Measurements from ENCODE around the gene FAM167B. TPM values are rescaled to one million over a fixed set of nuclear protein-coding genes. Genes with fewer than 3 reads are reported as not detected.
"Not testable (repeated sequence)": the region's sequence is repeated elsewhere in the genome, so short reads cannot be mapped to it uniquely, and the experiment has no call there.

FAM167B gene
- total and polyA plus RNA-seq, 9 donors: 1.5 to 7.8 (median 3.2) TPM; not detected in 1

DNA sequence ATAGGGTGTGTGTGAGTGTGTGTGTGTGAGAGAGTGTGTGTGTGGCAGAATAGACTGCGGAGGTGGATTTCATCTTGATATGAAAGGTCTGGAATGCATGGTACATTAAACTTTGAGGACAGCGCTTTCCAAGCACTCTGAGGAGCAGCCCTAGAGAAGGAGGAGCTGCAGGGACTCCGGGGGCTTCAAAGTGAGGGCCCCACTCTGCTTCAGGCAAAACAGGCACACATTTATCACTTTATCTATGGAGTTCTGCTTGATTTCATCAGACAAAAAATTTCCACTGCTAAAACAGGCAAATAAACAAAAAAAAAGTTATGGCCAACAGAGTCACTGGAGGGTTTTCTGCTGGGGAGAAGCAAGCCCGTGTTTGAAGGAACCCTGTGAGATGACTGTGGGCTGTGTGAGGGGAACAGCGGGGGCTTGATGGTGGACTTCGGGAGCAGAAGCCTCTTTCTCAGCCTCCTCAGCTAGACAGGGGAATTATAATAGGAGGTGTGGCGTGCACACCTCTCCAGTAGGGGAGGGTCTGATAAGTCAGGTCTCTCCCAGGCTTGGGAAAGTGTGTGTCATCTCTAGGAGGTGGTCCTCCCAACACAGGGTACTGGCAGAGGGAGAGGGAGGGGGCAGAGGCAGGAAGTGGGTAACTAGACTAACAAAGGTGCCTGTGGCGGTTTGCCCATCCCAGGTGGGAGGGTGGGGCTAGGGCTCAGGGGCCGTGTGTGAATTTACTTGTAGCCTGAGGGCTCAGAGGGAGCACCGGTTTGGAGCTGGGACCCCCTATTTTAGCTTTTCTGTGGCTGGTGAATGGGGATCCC is 26.6 kb downstream of the FAM167B start:
- Histone ChIP-seq H3K27ac (no peak overlapping the region), H3K36me3 (no peaks in the 10 kb centered on the region), H3K4me3 (no peak overlapping the region), H3K9me3 (no peaks in the 10 kb centered on the region), H3K27me3 (no peaks in the 10 kb centered on the region), H3K4me1 (ENCODE audit: insufficient read depth) (no peaks in the 10 kb centered on the region)
- WGBS, 3 donors: 56 to 65% (median 61%) methylated on average over 10 of the region's 10 CpGs
- intact Hi-C loops (cut with DNase I): no loop called here
- no peak for TF ChIP-seq POLR2A (IDR thresholded peaks at IDR 0.05)
- no peak for TF ChIP-seq CTCF (IDR thresholded peaks at IDR 0.05)
- no peak for TF ChIP-seq EP300 (IDR thresholded peaks at IDR 0.05)
- no peak for DNase-seq

DNA sequence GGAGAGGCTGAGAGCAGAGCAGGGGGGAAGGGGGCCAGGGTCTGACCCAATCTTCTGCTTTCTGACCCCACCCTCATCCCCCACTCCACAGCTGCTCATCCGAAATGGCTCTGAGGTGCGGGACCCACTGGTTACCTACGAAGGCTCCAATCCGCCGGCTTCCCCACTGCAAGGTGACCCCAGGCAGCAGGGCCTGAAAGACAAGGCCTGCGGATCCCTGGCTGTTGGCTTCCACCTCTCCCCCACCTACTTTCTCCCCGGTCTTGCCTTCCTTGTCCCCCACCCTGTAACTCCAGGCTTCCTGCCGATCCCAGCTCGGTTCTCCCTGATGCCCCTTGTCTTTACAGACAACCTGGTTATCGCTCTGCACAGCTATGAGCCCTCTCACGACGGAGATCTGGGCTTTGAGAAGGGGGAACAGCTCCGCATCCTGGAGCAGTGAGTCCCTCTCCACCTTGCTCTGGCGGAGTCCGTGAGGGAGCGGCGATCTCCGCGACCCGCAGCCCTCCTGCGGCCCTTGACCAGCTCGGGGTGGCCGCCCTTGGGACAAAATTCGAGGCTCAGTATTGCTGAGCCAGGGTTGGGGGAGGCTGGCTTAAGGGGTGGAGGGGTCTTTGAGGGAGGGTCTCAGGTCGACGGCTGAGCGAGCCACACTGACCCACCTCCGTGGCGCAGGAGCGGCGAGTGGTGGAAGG is 27.8 kb downstream of the FAM167B start:
- no peak for TF ChIP-seq EP300 (IDR thresholded peaks at IDR 0.05)
- TF ChIP-seq CTCF (IDR thresholded peaks at IDR 0.05): no peak
- TF ChIP-seq POLR2A (IDR thresholded peaks at IDR 0.05): no peak

DNA sequence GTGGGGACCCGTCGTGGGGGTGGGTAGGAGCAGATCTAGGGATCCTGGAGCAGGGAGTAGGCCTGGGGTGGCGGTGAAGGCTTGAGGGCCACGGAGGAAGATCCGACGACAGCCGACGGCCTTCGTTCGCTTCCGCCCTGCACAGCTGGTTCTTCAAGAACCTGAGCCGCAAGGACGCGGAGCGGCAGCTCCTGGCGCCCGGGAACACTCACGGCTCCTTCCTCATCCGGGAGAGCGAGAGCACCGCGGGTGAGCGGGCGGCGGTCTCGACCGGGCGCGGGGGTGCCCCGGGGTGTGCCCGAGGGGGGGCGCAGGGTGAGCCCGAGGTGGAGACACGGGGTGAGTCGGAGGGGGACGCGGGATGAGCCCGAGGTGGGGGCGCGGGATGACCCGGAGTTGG is 28.4 kb downstream of the FAM167B start:
- no peaks in the 10 kb centered on the region for H3K27me3 ChIP-seq
- no peak overlapping the region for H3K27ac ChIP-seq
- peak in 1 of 5 donors; percentile 57 for DNase-seq
- no peaks in the 10 kb centered on the region for H3K9me3 ChIP-seq
- 10 to 31% (median 20%) methylated on average over 14 to 41 of the region's 41 CpGs for WGBS, 3 donors
- TF ChIP-seq CTCF (IDR thresholded peaks at IDR 0.05): no peak
- TF ChIP-seq EP300 (IDR thresholded peaks at IDR 0.05): no peak
- no peak for TF ChIP-seq POLR2A (IDR thresholded peaks at IDR 0.05)
- no peak overlapping the region for H3K4me3 ChIP-seq
- no peaks in the 10 kb centered on the region for H3K36me3 ChIP-seq
- H3K4me1 ChIP-seq (ENCODE audit: insufficient read depth): no peaks in the 10 kb centered on the region
- intact Hi-C loops (cut with DNase I): no loop called here

More for the DNA sequence above, 27.8 kb downstream of the FAM167B start:
- Histone ChIP-seq H3K9me3 (no peaks in the 10 kb centered on the region), H3K36me3 (no peaks in the 10 kb centered on the region), H3K4me3 (no peak overlapping the region), H3K27ac (no peak overlapping the region), H3K4me1 (ENCODE audit: insufficient read depth) (no peaks in the 10 kb centered on the region), H3K27me3 (no peaks in the 10 kb centered on the region)
- no peak for DNase-seq
- intact Hi-C loops (cut with DNase I): no loop called here
- WGBS, 3 donors: 82 to 88% (median 83%) methylated on average over 31 of the region's 31 CpGs

GRCh38 chr1:32276032-32276782 is 29.2 kb downstream of the FAM167B start:
- TF ChIP-seq EP300 (IDR thresholded peaks at IDR 0.05): no peak
- no peak for TF ChIP-seq CTCF (IDR thresholded peaks at IDR 0.05)
- TF ChIP-seq POLR2A (IDR thresholded peaks at IDR 0.05): no peak
- Histone ChIP-seq H3K4me1 (ENCODE audit: insufficient read depth) (no peaks in the 10 kb centered on the region), H3K27ac (no peak overlapping the region), H3K4me3 (no peak overlapping the region), H3K36me3 (no peaks in the 10 kb centered on the region), H3K27me3 (no peaks in the 10 kb centered on the region), H3K9me3 (no peaks in the 10 kb centered on the region)
- intact Hi-C loops (cut with DNase I): no loop called here
- WGBS, 3 donors: 55 to 59% (median 58%) methylated on average over 30 of the region's 30 CpGs
- DNase-seq: no peak

GRCh38 chr1:32284777-32285176 is 37.8 kb downstream of the FAM167B start:
- intact Hi-C loops (cut with DNase I); H3K27me3 ChIP-seq; H3K4me1 ChIP-seq (ENCODE audit: insufficient read depth); H3K36me3 ChIP-seq; H3K4me3 ChIP-seq; H3K27ac ChIP-seq; DNase-seq; H3K9me3 ChIP-seq: not testable (repeated sequence)
- WGBS, 3 donors: 86 to 91% (median 90%) methylated on average over 8 of the region's 8 CpGs

Data from ovary (tissue), 9 donors.